H1 (cell line): Measurements from ENCODE around the gene PRR19. TPM values are rescaled to one million over a fixed set of nuclear protein-coding genes. Genes with fewer than 3 reads are reported as not detected.
A peak's percentile ranks its signal among the peaks of the same experiment; 100 is the strongest.

Source experiments
- CTCF ChIA-PET: fragments of 300-600 bp; sonication (Branson Sonifier 250); formaldehyde crosslinking; loops from one replicate; lab custom pipeline; 2021; ENCODE audit not compliant: partially characterized antibody; lab: Charles Lee
- POLR2A ChIA-PET: fragments of 300-600 bp; sonication (Branson Sonifier 250); formaldehyde crosslinking; loops from one replicate; lab custom pipeline; 2021; ENCODE audit warnings: inconsistent platforms; ENCODE audit not compliant: partially characterized antibody; lab: Charles Lee
- DNase-seq, 2 experiments: peaks; one replicate each; pipeline versions ENCODE4 v3.0.0 to v3.0.0-alpha.2; 2010 to 2022; ENCODE audit warnings: low spot score in 2 of 2, low read depth in 1 of 2, mixed read lengths in 1 of 2
- FAIRE-seq: peaks from 2 replicates; lab custom pipeline; 2011; peaks lifted over from hg19 to GRCh38; lab: Jason Lieb, UNC
- H2AFZ ChIP-seq: 2 replicates; pipeline ENCODE4 v1.8.1; 2012; ENCODE audit warnings: low read length, inconsistent platforms
- H2AK5ac ChIP-seq: 2 replicates; pipeline ENCODE4 v1.6.1; 2013; ENCODE audit warnings: low read depth, low read length
- H2BK120ac ChIP-seq: replicated peaks from 2 replicates; pipeline ENCODE3; 2013; ENCODE audit warnings: low read depth, low read length, inconsistent platforms
- H2BK12ac ChIP-seq: 2 replicates; pipeline ENCODE4 v1.6.1; 2013; ENCODE audit warnings: low read depth, low read length
- H2BK15ac ChIP-seq: 2 replicates; pipeline ENCODE4 v1.6.1; 2013; ENCODE audit warnings: low read length
- H2BK20ac ChIP-seq: 2 replicates; pipeline ENCODE4 v1.6.1; 2013; ENCODE audit warnings: low read length
- H2BK5ac ChIP-seq: 2 replicates; pipeline ENCODE4 v1.6.1; 2013; ENCODE audit warnings: low read depth, low read length
- H3K14ac ChIP-seq: 2 replicates; pipeline ENCODE4 v1.6.1; 2013; ENCODE audit warnings: inconsistent platforms; ENCODE audit not compliant: insufficient read length
- H3K18ac ChIP-seq: 2 replicates; pipeline ENCODE4 v1.6.1; 2013; ENCODE audit warnings: low read length; ENCODE audit errors: extremely low read depth
- H3K23ac ChIP-seq: 2 replicates; pipeline ENCODE4 v1.6.1; 2013; ENCODE audit warnings: inconsistent platforms; ENCODE audit not compliant: insufficient read length
- H3K23me2 ChIP-seq: 2 replicates; pipeline ENCODE4 v1.6.1; 2013; ENCODE audit warnings: low read depth, low read length
- H3K27ac ChIP-seq: 2 replicates; pipeline ENCODE4 v1.6.1; 2011; ENCODE audit warnings: low read depth, low read length, inconsistent platforms
- H3K27me3 ChIP-seq, 4 experiments: replicated peaks in 1 of 4; 1 replicate in 1 of 4; 2 replicates in 3 of 4; pipeline versions ENCODE4 v1.6.1 to v1.8.1; 2011 to 2013; ENCODE audit warnings: low read length in 3 of 4, mild to moderate bottlenecking in 3 of 4, inconsistent platforms in 2 of 4, mixed read lengths in 2 of 4, moderate library complexity in 1 of 4; ENCODE audit not compliant: control insufficient read depth in 3 of 4, insufficient read depth in 3 of 4; ENCODE audit errors: extremely low read depth in 1 of 4
- H3K36me3 ChIP-seq, 4 experiments: 2 replicates each; pipeline versions ENCODE4 v1.6.1 to v1.8.1; 2011 to 2013; ENCODE audit warnings: mild to moderate bottlenecking in 4 of 4, low read length in 3 of 4, moderate library complexity in 2 of 4, control low read depth in 1 of 4, inconsistent platforms in 1 of 4; ENCODE audit not compliant: insufficient read depth in 4 of 4, control insufficient read depth in 2 of 4
- H3K4ac ChIP-seq: replicated peaks from 2 replicates; pipeline ENCODE3; 2013; ENCODE audit warnings: low read length, low read depth, mixed read lengths, inconsistent platforms; ENCODE audit not compliant: insufficient read length
- H3K4me1 ChIP-seq, 4 experiments: replicated peaks in 1 of 4; 1 replicate in 1 of 4; 2 replicates in 3 of 4; pipeline versions ENCODE4 v1.6.1 to v1.8.1; 2011 to 2013; ENCODE audit warnings: low read length in 3 of 4, inconsistent platforms in 2 of 4, mixed read lengths in 1 of 4; ENCODE audit not compliant: insufficient read depth in 4 of 4, control insufficient read depth in 3 of 4
- H3K4me2 ChIP-seq, 2 experiments: 2 replicates each; pipeline versions ENCODE4 v1.6.1 to v1.8.1; 2011 to 2013; ENCODE audit warnings: low read depth in 2 of 2, low read length in 2 of 2, control low read depth in 1 of 2, inconsistent platforms in 1 of 2, mild to moderate bottlenecking in 1 of 2; ENCODE audit not compliant: insufficient read depth in 1 of 2
- H3K4me3 ChIP-seq, 4 experiments: fragments of 200-600, 300-600 bp in 1 of 4; sonication (generic), shearing (Covaris generic), sonication (Bioruptor Twin) in 1 of 4; 2 replicates each; pipeline versions ENCODE4 v1.5.1 to v1.8.1; 2011 to 2016; ENCODE audit warnings: low read length in 4 of 4, low read depth in 3 of 4, control low read depth in 2 of 4, inconsistent platforms in 2 of 4, mild to moderate bottlenecking in 2 of 4, mixed read lengths in 1 of 4, moderate library complexity in 1 of 4; ENCODE audit not compliant: insufficient read depth in 2 of 4; ENCODE audit errors: extremely low read depth in 1 of 4
- H3K56ac ChIP-seq: replicated peaks from 2 replicates; pipeline ENCODE3; 2013; ENCODE audit warnings: low read depth, mild to moderate bottlenecking, mixed read lengths, low read length, inconsistent platforms; ENCODE audit not compliant: insufficient read length
- H3K79me1 ChIP-seq: 2 replicates; pipeline ENCODE4 v1.6.1; 2013; ENCODE audit warnings: low read depth, low read length, control low read depth
- H3K79me2 ChIP-seq, 2 experiments: 2 replicates each; pipeline versions ENCODE4 v1.6.1 to v1.8.1; 2012 to 2013; ENCODE audit warnings: low read length in 2 of 2, mild to moderate bottlenecking in 2 of 2, inconsistent platforms in 1 of 2; ENCODE audit not compliant: insufficient read depth in 2 of 2, control insufficient read depth in 1 of 2
- H3K9ac ChIP-seq, 4 experiments: replicated peaks in 1 of 4; 1 replicate in 1 of 4; 2 replicates in 3 of 4; pipeline versions ENCODE4 v1.6.1 to v1.8.1; 2011 to 2013; ENCODE audit warnings: low read depth in 3 of 4, low read length in 3 of 4, control low read depth in 2 of 4, mild to moderate bottlenecking in 2 of 4, moderate library complexity in 2 of 4, inconsistent platforms in 1 of 4; ENCODE audit errors: extremely low read depth in 1 of 4
- H3K9me3 ChIP-seq, 2 experiments: 2 replicates each; pipeline versions ENCODE4 v1.6.1 to v1.8.1; 2012 to 2013; ENCODE audit warnings: mild to moderate bottlenecking in 2 of 2, moderate library complexity in 2 of 2, control low read depth in 1 of 2, inconsistent platforms in 1 of 2, low read depth in 1 of 2, low read length in 1 of 2, mixed read lengths in 1 of 2; ENCODE audit not compliant: insufficient read depth in 2 of 2
- H4K20me1 ChIP-seq, 2 experiments: replicated peaks in 1 of 2; 2 replicates each; pipeline versions ENCODE3 to v1.8.1; 2011 to 2013; ENCODE audit warnings: inconsistent platforms in 2 of 2, low read length in 2 of 2, mild to moderate bottlenecking in 1 of 2; ENCODE audit not compliant: insufficient read depth in 2 of 2, control insufficient read depth in 1 of 2
- H4K5ac ChIP-seq: 2 replicates; pipeline ENCODE4 v1.6.1; 2013; ENCODE audit warnings: low read length, low read depth, mixed read lengths, inconsistent platforms; ENCODE audit not compliant: insufficient read length
- H4K8ac ChIP-seq: 2 replicates; pipeline ENCODE4 v1.8.0; 2013; ENCODE audit warnings: mild to moderate bottlenecking, moderate library complexity, low read length, inconsistent platforms; ENCODE audit not compliant: insufficient read depth; ENCODE audit errors: extremely low read depth
- H4K91ac ChIP-seq: replicated peaks from 2 replicates; pipeline ENCODE3; 2013; ENCODE audit warnings: low read length, mixed read lengths, inconsistent platforms; ENCODE audit not compliant: insufficient read length
- CBX8 ChIP-seq: fragments of 300-800, 300-1000 bp; sonication (generic); IDR thresholded peaks from 2 replicates; pipeline ENCODE4 v1.7.1; 2016; ENCODE audit warnings: low read depth, low read length, borderline replicate concordance
- FOSL1 ChIP-seq: IDR thresholded peaks from 2 replicates; pipeline ENCODE4 v1.6.1; 2011; ENCODE audit warnings: mild to moderate bottlenecking, low read depth, low read length, moderate library complexity; ENCODE audit not compliant: insufficient read depth
- HDAC2 ChIP-seq, 2 experiments: fragments of 300-600 bp in 1 of 2; sonication (generic) in 1 of 2; IDR thresholded peaks; 2 replicates each; pipeline ENCODE4 v1.6.1; 2011 to 2012; ENCODE audit warnings: low read depth in 2 of 2, low read length in 2 of 2, mild to moderate bottlenecking in 2 of 2, moderate library complexity in 2 of 2, borderline replicate concordance in 1 of 2, inconsistent platforms in 1 of 2
- HDAC6 ChIP-seq: IDR thresholded peaks from one replicate; pipeline ENCODE4 v1.7.1; 2012; ENCODE audit warnings: low read depth, mild to moderate bottlenecking, inconsistent platforms, low read length, moderate library complexity
- KDM1A ChIP-seq: fragments of 200-600, 300-600 bp; sonication (generic); IDR thresholded peaks from 2 replicates; pipeline ENCODE4 v1.7.1; 2016; ENCODE audit warnings: mild to moderate bottlenecking, low read length, borderline replicate concordance
- NRF1 ChIP-seq: IDR thresholded peaks from 2 replicates; pipeline ENCODE4 v1.6.1; 2011; ENCODE audit warnings: mild to moderate bottlenecking, low read depth, low read length, improper control_type of control experiment
- SIN3A ChIP-seq, 2 experiments: IDR thresholded peaks in 1 of 2; conservative IDR thresholded peaks in 1 of 2; 2 replicates each; pipeline ENCODE4 v1.6.1; 2011 to 2012; ENCODE audit warnings: low read length in 2 of 2, improper control_type of control experiment in 1 of 2, low read depth in 1 of 2, mild to moderate bottlenecking in 1 of 2
- SP4 ChIP-seq: IDR thresholded peaks from 2 replicates; pipeline ENCODE4 v1.6.1; 2012; ENCODE audit warnings: low read length, inconsistent platforms
- TEAD4 ChIP-seq: IDR thresholded peaks from 2 replicates; pipeline ENCODE4 v1.6.1; 2012; ENCODE audit warnings: low read depth, low read length, inconsistent platforms, mixed read lengths
- YY1 ChIP-seq: IDR thresholded peaks from 2 replicates; pipeline ENCODE4 v1.6.1; 2011; ENCODE audit warnings: low read depth, mild to moderate bottlenecking, low read length
- ZNF274 ChIP-seq: IDR thresholded peaks from 2 replicates; pipeline ENCODE4 v1.7.0; 2012; ENCODE audit warnings: low read length, borderline replicate concordance; ENCODE audit errors: extremely low read depth
- WGBS, 2 experiments: shearing (Covaris generic) in 1 of 2; methylation state at CpG; one replicate each; pipeline versions ENCODE4 v1.1.6 to v1.1.7; 2013 to 2015; ENCODE audit warnings: low lambda C conversion rate in 2 of 2, mixed read lengths in 2 of 2, inconsistent platforms in 1 of 2, low coverage in 1 of 2, missing lambda C conversion rate in 1 of 2; ENCODE audit not compliant: insufficient replicate concordance in 2 of 2, insufficient coverage in 1 of 2, insufficient read length in 1 of 2; ENCODE audit errors: extremely low coverage in 1 of 2, missing lambda C conversion rate in 1 of 2; 5-methylcytosine and 5-hydroxymethylcytosine counted together
- polyA plus RNA-seq, 7 experiments: library from polyadenylated mRNA; depleted of rRNA in 3 of 7; stranded (reverse) in 5 of 7; unstranded in 2 of 7; fragments of >200 nt in 5 of 7; fragments of 200-250 nt in 2 of 7; gene quantifications; 1 replicate in 5 of 7; 2 replicates in 1 of 7; 4 replicates in 1 of 7; pipeline versions ENCODE4 v1.2.1 to v1.2.3, GENCODE V29; 2011 to 2013; ENCODE audit warnings: missing spikeins in 2 of 7, mixed read lengths in 2 of 7
- total RNA-seq: library from RNA; stranded (reverse); fragmentation: NEBNext Ultra II Directional; extraction: Animal tissue kit (Norgen Biotek cat#: 25700); gene quantifications from 2 replicates; pipeline ENCODE4 v1.2.1, GENCODE V29; 2021
- TF ChIP-seq, protein P1 (sequence below): IDR thresholded peaks from 2 replicates; pipeline ENCODE4 v1.6.1; 2012; ENCODE audit warnings: low read length, inconsistent platforms

Gene PRR19
- total and polyA plus RNA-seq, 2 of the 8 experiments (the other 6 are each of a cell fraction or from before 2014, with no cell fraction given), result 7.2 to 7.5 TPM

DNA sequence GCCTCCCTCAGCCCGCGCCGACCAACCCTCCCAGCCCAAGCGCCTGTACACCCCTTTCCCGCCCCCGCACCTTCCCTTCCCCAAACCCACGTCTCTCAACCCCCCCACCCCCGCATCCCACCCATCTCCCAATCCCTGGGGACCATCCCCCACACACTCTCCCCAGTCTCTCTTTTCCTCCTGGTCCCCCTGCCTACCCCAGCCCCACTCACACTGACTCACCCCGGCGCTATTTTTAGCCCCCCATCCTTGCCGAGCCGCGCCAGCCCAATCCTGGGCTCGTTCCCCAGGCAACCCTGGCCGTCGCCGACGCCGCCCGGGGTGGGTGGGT, 21.2 kb upstream of the PRR19 start:
- CTCF ChIA-PET, result interaction anchor here (1.3 to 7.4 kb wide), 6 partner anchors 10 to 100 kb away, joined by 3 to 260 read pairs (median 38); partner anchors contain the start of genes CIC, ERF and GSK3A
- Histone ChIP-seq H3K4me2 (peak overlapping the region; percentile 81 to 96), H3K4me3 (peak overlapping the region; percentile 56 to 81 (median 74)), H3K4me1 (peaks cover 9 to 46% (median 27%) of the 10 kb centered on the region in 4 experiments), H3K27me3 (no peaks in the 10 kb centered on the region), H2BK12ac (peak overlapping the region; percentile 27; the same call in 1 of the 2 replicates), H3K9me3 (no peaks in the 10 kb centered on the region), H2BK15ac (no peak overlapping the region), H3K4ac (no peak overlapping the region), H4K5ac (no peak overlapping the region), H3K23me2 (peaks cover 30% of the 10 kb centered on the region), H4K20me1 (peaks cover 3 to 10% of the 10 kb centered on the region in 2 experiments), H2AFZ (no peak overlapping the region), H3K79me2 (peaks cover 0 to 17% of the 10 kb centered on the region in 2 experiments; a peak in 2 of 4 replicates), H2BK20ac (no peak overlapping the region), H3K56ac (no peak overlapping the region), H4K91ac (no peak overlapping the region), H3K14ac (no peak overlapping the region), H2AK5ac (no peak overlapping the region), H3K9ac (no peak overlapping the region), H3K18ac (no peak overlapping the region), H3K79me1 (peaks cover 18% of the 10 kb centered on the region), H3K27ac (no peak overlapping the region), H4K8ac (no peak overlapping the region; the same call in 1 of the 2 replicates), H2BK5ac (peak overlapping the region; percentile 66; the same call in 1 of the 2 replicates), H2BK120ac (no peak overlapping the region), H3K36me3 (no peaks in the 10 kb centered on the region), H3K23ac (no peak overlapping the region)
- POLR2A ChIA-PET, result interaction anchor here (1.3 to 6.5 kb wide), 9 partner anchors 8 to 204 kb away, joined by 3 to 68 read pairs (median 9); partner anchors contain the start of genes CIC, ERF, PAFAH1B3 and PRR19
- WGBS, 2 experiments, result 0% methylated on average over 12 of the region's 20 CpGs; no CpG with 5 or more reads in 1 of the 2 experiments
- FAIRE-seq (no peak), DNase-seq (no peak)
- TF ChIP-seq FOSL1 (no peak), SIN3A (conservative IDR thresholded peaks at IDR 0.05 in 1 of 2, IDR thresholded peaks at IDR 0.05 in 1 of 2; ENCODE audit: low read depth in 1 of 2, low read length in 2 of 2) (no peak), YY1 (no peak), SP4 (no peak), KDM1A (no peak), ZNF274 (no peak), CBX8 (no peak), NRF1 (no peak), HDAC2 (IDR thresholded peaks at IDR 0.05; ENCODE audit: borderline replicate concordance in 1 of 2, low read depth in 2 of 2, low read length in 2 of 2) (no peak), HDAC6 (no peak), TEAD4 (no peak)
- TF ChIP-seq, protein P1, sequence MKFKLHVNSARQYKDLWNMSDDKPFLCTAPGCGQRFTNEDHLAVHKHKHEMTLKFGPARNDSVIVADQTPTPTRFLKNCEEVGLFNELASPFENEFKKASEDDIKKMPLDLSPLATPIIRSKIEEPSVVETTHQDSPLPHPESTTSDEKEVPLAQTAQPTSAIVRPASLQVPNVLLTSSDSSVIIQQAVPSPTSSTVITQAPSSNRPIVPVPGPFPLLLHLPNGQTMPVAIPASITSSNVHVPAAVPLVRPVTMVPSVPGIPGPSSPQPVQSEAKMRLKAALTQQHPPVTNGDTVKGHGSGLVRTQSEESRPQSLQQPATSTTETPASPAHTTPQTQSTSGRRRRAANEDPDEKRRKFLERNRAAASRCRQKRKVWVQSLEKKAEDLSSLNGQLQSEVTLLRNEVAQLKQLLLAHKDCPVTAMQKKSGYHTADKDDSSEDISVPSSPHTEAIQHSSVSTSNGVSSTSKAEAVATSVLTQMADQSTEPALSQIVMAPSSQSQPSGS, result no peak
